OCI-LY1 (cell line): ENCODE measurements around the gene UBAP2L.
"Not testable (repeated sequence)": the region's sequence is repeated elsewhere in the genome, so short reads cannot be mapped to it uniquely, and the experiment has no call there.

Experiments
- EZH2 ChIP-seq: fragments of 200-600 bp; sonication (generic), shearing (Covaris generic); IDR thresholded peaks from 2 replicates; pipeline ENCODE4 v1.8.0; 2017; ENCODE audit warnings: borderline replicate concordance, mixed run types, mild to moderate bottlenecking, antibody characterized with exemption, low read length, moderate library complexity, mixed read lengths
- TF ChIP-seq, protein P1 (sequence below): fragments of 200-600 bp; sonication (generic), shearing (Covaris generic); IDR thresholded peaks from 2 replicates; pipeline ENCODE4 v1.5.1; 2017; ENCODE audit warnings: mild to moderate bottlenecking, antibody characterized with exemption, low read length, moderate library complexity, mixed read lengths

DNA sequence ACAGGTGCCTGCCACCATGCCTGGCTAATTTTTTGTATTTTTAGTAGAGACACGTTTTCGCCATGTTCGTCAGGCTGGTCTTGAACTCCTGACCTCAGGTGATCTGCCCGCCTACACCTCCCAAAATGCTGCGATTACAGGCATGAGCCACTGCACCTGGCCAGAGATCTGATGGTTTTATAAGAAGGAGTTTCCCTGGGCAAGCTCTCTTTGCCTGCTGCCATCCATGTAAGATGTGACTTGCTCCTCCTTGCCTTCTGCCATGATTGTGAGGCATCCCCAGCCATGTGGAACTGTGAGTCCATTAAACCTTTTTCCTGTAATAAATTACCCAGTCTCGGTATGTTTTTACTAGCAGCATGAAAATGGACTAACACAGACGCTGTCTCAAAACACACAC, 88.4 kb downstream of the UBAP2L start:
- TF ChIP-seq, protein P1, sequence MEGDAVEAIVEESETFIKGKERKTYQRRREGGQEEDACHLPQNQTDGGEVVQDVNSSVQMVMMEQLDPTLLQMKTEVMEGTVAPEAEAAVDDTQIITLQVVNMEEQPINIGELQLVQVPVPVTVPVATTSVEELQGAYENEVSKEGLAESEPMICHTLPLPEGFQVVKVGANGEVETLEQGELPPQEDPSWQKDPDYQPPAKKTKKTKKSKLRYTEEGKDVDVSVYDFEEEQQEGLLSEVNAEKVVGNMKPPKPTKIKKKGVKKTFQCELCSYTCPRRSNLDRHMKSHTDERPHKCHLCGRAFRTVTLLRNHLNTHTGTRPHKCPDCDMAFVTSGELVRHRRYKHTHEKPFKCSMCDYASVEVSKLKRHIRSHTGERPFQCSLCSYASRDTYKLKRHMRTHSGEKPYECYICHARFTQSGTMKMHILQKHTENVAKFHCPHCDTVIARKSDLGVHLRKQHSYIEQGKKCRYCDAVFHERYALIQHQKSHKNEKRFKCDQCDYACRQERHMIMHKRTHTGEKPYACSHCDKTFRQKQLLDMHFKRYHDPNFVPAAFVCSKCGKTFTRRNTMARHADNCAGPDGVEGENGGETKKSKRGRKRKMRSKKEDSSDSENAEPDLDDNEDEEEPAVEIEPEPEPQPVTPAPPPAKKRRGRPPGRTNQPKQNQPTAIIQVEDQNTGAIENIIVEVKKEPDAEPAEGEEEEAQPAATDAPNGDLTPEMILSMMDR = not testable (repeated sequence)
- not testable (repeated sequence) for TF ChIP-seq EZH2
